A549 (cell line): ENCODE measurements around the gene ANKRD12. TPM values are rescaled to one million over a fixed set of nuclear protein-coding genes. Genes with fewer than 3 reads are reported as not detected.

Experiments used
- ATAC-seq, 2 experiments: fragments of 200-7000 bp in 1 of 2; fragments of >200 bp in 1 of 2; cut with Nextera tagmentation in 1 of 2; cut with Tn5 transposase in 1 of 2; 3 replicates each; pipeline versions ENCODE4 v1.8.0 to v1.9.1; 2018 to 2020; ENCODE audit warnings: mild to moderate bottlenecking in 1 of 2, moderate library complexity in 1 of 2
- CTCF ChIA-PET: fragments of 300-600 bp; sonication (Branson Sonifier 250); formaldehyde crosslinking; extraction: SDS; loops from one replicate; lab custom pipeline; 2021; ENCODE audit warnings: antibody characterized with exemption, inconsistent platforms; lab: Yijun Ruan, JAX
- POLR2A ChIA-PET: fragments of 350-600 bp; formaldehyde crosslinking; extraction: SDS; loops from one replicate; lab custom pipeline; 2021; ENCODE audit warnings: antibody characterized with exemption, inconsistent platforms; lab: Yijun Ruan, JAX
- DNase-seq, 2 experiments: peaks; one replicate each; pipeline versions ENCODE4 v3.0.0 to v3.0.0-alpha.2; 2011 to 2016; ENCODE audit warnings: low read depth in 1 of 2, low spot score in 1 of 2
- FAIRE-seq: peaks from 2 replicates; lab custom pipeline; 2011; peaks lifted over from hg19 to GRCh38; lab: Jason Lieb, UNC
- H3K27ac ChIP-seq, 2 experiments: fragments of >200 bp; sonication (Bioruptor Twin); formaldehyde crosslinking; 3 replicates each; pipeline ENCODE4 v1.5.1; 2016 to 2017
- H3K4me1 ChIP-seq: fragments of >200 bp; sonication (Bioruptor Twin); formaldehyde crosslinking; 3 replicates; pipeline ENCODE4 v1.6.1; 2016
- H3K4me2 ChIP-seq: fragments of >200 bp; sonication (Bioruptor Twin); formaldehyde crosslinking; 3 replicates; pipeline ENCODE4 v1.6.1; 2016
- H3K4me3 ChIP-seq: fragments of >200 bp; sonication (Bioruptor Twin); formaldehyde crosslinking; 3 replicates; pipeline ENCODE4 v1.5.1; 2016
- H3K9me3 ChIP-seq: fragments of >200 bp; sonication (Bioruptor Twin); formaldehyde crosslinking; 3 replicates; pipeline ENCODE4 v1.6.1; 2016
- BHLHE40 ChIP-seq: IDR thresholded peaks from 2 replicates; pipeline ENCODE4 v1.6.1; 2012; ENCODE audit warnings: low read depth, low read length, inconsistent platforms
- CBX8 ChIP-seq: fragments of 200-600 bp; sonication (generic); IDR thresholded peaks from 2 replicates; pipeline ENCODE4 v1.6.1; 2016
- CHD4 ChIP-seq: fragments of 200-600 bp; sonication (generic); IDR thresholded peaks from 2 replicates; pipeline ENCODE4 v1.6.1; 2016; ENCODE audit warnings: antibody characterized with exemption, mild to moderate bottlenecking, borderline replicate concordance
- EP300 ChIP-seq, 2 experiments: fragments of >200 bp; sonication (Bioruptor Twin); formaldehyde crosslinking; IDR thresholded peaks; 2 replicates in 1 of 2; 3 replicates in 1 of 2; pipeline ENCODE4 v1.6.1; 2016 to 2017
- ESRRA ChIP-seq: fragments of 150-350 bp; IDR thresholded peaks from 2 replicates; pipeline ENCODE4 v1.6.1; 2014; ENCODE audit warnings: mild to moderate bottlenecking, low read length, borderline replicate concordance
- HEYL ChIP-seq: fragments of 250-450 bp; sonication (Bioruptor Pico); IDR thresholded peaks from 2 replicates; pipeline ENCODE4 v1.8.0; 2021; ENCODE audit warnings: mild to moderate bottlenecking, moderate library complexity
- HOXB13 ChIP-seq: fragments of 250-450 bp; sonication (Bioruptor Pico); IDR thresholded peaks from 2 replicates; pipeline ENCODE4 v1.5.0; 2020; ENCODE audit warnings: low read depth, mild to moderate bottlenecking, moderate library complexity
- HOXB5 ChIP-seq: fragments of 250-450 bp; sonication (Bioruptor Pico); IDR thresholded peaks from 2 replicates; pipeline ENCODE4 v1.5.0; 2020; ENCODE audit warnings: mild to moderate bottlenecking, moderate library complexity
- KDM1A ChIP-seq: fragments of 200-600 bp; sonication (generic); IDR thresholded peaks from 2 replicates; pipeline ENCODE4 v1.6.1; 2016; ENCODE audit warnings: low read depth, mild to moderate bottlenecking
- KDM5A ChIP-seq: fragments of 200-600 bp; sonication (generic); IDR thresholded peaks from 2 replicates; pipeline ENCODE4 v1.6.1; 2016; ENCODE audit warnings: antibody characterized with exemption, mild to moderate bottlenecking
- MAFK ChIP-seq: fragments of 450-650 bp; IDR thresholded peaks from 2 replicates; pipeline ENCODE4 v1.6.1; 2014; ENCODE audit not compliant: partially characterized antibody
- NR3C1 ChIP-seq: fragments of >200 bp; sonication (Bioruptor Twin); formaldehyde crosslinking; IDR thresholded peaks from 3 replicates; pipeline ENCODE4 v1.6.1; 2017
- PHF8 ChIP-seq: fragments of 200-600 bp; sonication (generic); IDR thresholded peaks from 2 replicates; pipeline ENCODE4 v1.6.1; 2016; ENCODE audit warnings: low read depth, mild to moderate bottlenecking, antibody characterized with exemption, moderate library complexity, borderline replicate concordance
- RARB ChIP-seq: fragments of 250-450 bp; sonication (Bioruptor Pico); IDR thresholded peaks from 2 replicates; pipeline ENCODE4 v1.8.0; 2021; ENCODE audit warnings: mild to moderate bottlenecking, moderate library complexity
- RNF2 ChIP-seq: fragments of 200-600 bp; sonication (generic); IDR thresholded peaks from 2 replicates; pipeline ENCODE4 v1.6.1; 2016; ENCODE audit warnings: low read depth, mild to moderate bottlenecking, antibody characterized with exemption, moderate library complexity, borderline replicate concordance
- SREBF2 ChIP-seq: fragments of 450-650 bp; IDR thresholded peaks from 2 replicates; pipeline ENCODE4 v1.6.1; 2014; ENCODE audit warnings: mild to moderate bottlenecking, moderate library complexity
- ZNF302 ChIP-seq: fragments of 250-450 bp; sonication (Bioruptor Pico); IDR thresholded peaks from 2 replicates; pipeline ENCODE4 v1.9.0; 2021; ENCODE audit warnings: inconsistent platforms, mild to moderate bottlenecking, moderate library complexity
- WGBS: methylation state at CpG from one replicate; pipeline ENCODE4 v1.1.6; 2017; ENCODE audit errors: missing lambda C conversion rate; 5-methylcytosine and 5-hydroxymethylcytosine counted together
- polyA plus RNA-seq, 4 experiments: library from polyadenylated mRNA; depleted of rRNA in 3 of 4; stranded (reverse); fragments of >200 nt; fragmentation: RNase III in 1 of 4; extraction: RNeasy Plus Mini Kit Qiagen cat#74134 plus additional on column Dnase treatment in 1 of 4; gene quantifications; 2 replicates in 3 of 4; 3 replicates in 1 of 4; pipeline ENCODE4 v1.2.3, GENCODE V29; 2011 to 2017
- TF ChIP-seq, protein P1 (sequence below): fragments of 150-350 bp; IDR thresholded peaks from 2 replicates; pipeline ENCODE4 v1.6.1; 2014; ENCODE audit warnings: low read depth, mild to moderate bottlenecking, low read length
- TF ChIP-seq, protein P2 (sequence below): fragments of >200 bp; sonication (Bioruptor Twin); formaldehyde crosslinking; IDR thresholded peaks from 3 replicates; pipeline ENCODE4 v1.6.1; 2016
- TF ChIP-seq, protein P3 (sequence below): IDR thresholded peaks from 2 replicates; pipeline ENCODE4 v1.6.1; 2012; ENCODE audit warnings: low read depth, borderline replicate concordance

ANKRD12 gene
- polyA plus RNA-seq, 2 of the 4 experiments (the other 2 are of a cell fraction) = 2.7 to 7.3 TPM

DNA sequence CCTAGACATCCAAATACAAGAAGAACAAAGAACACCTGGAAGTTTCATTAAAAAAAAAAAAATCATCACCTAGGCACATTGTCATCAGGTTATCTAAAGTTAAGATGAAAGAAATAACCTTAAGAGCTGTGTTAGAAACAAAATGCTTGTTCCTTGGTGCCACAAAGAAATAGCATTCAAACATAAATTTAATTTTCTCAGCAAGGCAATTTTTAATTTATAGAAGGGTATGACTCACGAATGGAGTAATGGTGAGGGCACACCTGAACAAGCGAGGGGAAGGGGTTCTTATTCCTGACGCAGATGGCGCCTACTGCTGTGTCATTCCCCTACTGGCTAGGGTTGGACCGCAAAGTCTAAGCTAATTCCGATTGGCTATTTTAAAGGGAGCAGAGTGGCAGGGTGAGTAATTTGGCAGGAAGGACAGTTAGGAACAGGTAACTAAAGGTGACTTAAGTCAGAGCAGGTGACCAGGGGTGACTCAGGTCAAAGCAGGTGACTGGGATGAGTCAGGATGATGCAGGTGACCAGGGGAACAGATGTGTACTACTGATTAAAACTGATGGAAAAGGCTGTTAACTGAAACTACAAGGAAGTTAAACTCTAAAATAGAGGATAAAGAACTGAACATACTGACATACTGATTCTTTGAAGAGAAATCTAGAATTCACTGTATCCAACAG is 167.9 kb downstream of the ANKRD12 start:
- TF ChIP-seq, protein P1, sequence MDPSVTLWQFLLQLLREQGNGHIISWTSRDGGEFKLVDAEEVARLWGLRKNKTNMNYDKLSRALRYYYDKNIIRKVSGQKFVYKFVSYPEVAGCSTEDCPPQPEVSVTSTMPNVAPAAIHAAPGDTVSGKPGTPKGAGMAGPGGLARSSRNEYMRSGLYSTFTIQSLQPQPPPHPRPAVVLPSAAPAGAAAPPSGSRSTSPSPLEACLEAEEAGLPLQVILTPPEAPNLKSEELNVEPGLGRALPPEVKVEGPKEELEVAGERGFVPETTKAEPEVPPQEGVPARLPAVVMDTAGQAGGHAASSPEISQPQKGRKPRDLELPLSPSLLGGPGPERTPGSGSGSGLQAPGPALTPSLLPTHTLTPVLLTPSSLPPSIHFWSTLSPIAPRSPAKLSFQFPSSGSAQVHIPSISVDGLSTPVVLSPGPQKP = no peak
- no peak for TF ChIP-seq NR3C1
- TF ChIP-seq HOXB5 (CRISPR knock-in tag) = no peak
- no peak for TF ChIP-seq HOXB13
- no peak for TF ChIP-seq HEYL (CRISPR knock-in tag)
- TF ChIP-seq SREBF2 = no peak
- no peak for TF ChIP-seq MAFK
- TF ChIP-seq PHF8 = no peak
- TF ChIP-seq RNF2 = no peak
- no peak for TF ChIP-seq KDM1A
- TF ChIP-seq, protein P2, sequence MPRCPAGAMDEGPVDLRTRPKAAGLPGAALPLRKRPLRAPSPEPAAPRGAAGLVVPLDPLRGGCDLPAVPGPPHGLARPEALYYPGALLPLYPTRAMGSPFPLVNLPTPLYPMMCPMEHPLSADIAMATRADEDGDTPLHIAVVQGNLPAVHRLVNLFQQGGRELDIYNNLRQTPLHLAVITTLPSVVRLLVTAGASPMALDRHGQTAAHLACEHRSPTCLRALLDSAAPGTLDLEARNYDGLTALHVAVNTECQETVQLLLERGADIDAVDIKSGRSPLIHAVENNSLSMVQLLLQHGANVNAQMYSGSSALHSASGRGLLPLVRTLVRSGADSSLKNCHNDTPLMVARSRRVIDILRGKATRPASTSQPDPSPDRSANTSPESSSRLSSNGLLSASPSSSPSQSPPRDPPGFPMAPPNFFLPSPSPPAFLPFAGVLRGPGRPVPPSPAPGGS = no peak
- no peak for TF ChIP-seq CHD4
- no peak for TF ChIP-seq BHLHE40
- TF ChIP-seq ZNF302 (CRISPR knock-in tag) = no peak
- TF ChIP-seq EP300 (IDR thresholded peaks at IDR 0.05) = no peak
- no peak for TF ChIP-seq ESRRA
- TF ChIP-seq CBX8 = no peak
- TF ChIP-seq RARB = no peak
- Histone ChIP-seq H3K9me3 (peaks cover 6% of the 10 kb centered on the region; the same call in 1 of the 3 replicates), H3K4me2 (no peak overlapping the region), H3K27ac (no peak overlapping the region), H3K4me1 (no peaks in the 10 kb centered on the region), H3K4me3 (no peak overlapping the region)
- FAIRE-seq = no peak
- no peak for DNase-seq
- 66% methylated on average over 6 of the region's 6 CpGs for WGBS
- CTCF ChIA-PET = no interaction called here
- ATAC-seq = no peak
- POLR2A ChIA-PET = no interaction called here

DNA sequence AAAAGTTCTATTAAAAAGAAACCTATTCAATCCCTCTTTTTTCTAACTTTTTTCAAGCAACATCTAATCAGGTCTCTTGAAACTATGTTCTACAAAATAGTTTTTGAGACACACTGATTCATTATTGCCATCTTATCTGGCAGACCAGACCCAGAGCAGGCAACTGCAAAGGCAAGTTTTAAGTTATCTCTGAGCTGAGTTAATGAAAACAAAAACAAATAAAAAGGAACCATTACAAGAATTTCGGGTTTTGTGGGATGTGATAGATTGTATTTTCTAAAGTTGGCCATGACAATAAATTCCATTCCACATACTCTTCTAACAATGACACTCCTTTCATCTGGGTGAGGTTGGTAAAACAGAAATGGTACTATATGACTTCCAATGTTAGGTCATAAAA is 182.8 kb downstream of the ANKRD12 start:
- no peaks in the 10 kb centered on the region; the same call in 2 of the 3 replicates for H3K9me3 ChIP-seq
- ChIA-PET CTCF (no interaction called here), POLR2A (interaction anchor here (1.5 kb wide), 1 partner anchor 15 kb away, joined by 4 read pairs; the partner anchor contains the start of gene TWSG1)
- FAIRE-seq = no peak
- 7% methylated on average over 1 of the region's 1 CpG for WGBS
- H3K4me1 ChIP-seq = no peaks in the 10 kb centered on the region
- no peak overlapping the region for H3K27ac ChIP-seq
- no peak for ATAC-seq
- no peak overlapping the region for H3K4me3 ChIP-seq
- TF ChIP-seq, protein P1 = no peak
- TF ChIP-seq KDM5A = no peak
- TF ChIP-seq, protein P3, sequence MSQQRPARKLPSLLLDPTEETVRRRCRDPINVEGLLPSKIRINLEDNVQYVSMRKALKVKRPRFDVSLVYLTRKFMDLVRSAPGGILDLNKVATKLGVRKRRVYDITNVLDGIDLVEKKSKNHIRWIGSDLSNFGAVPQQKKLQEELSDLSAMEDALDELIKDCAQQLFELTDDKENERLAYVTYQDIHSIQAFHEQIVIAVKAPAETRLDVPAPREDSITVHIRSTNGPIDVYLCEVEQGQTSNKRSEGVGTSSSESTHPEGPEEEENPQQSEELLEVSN = no peak
- no peak for DNase-seq
- H3K4me2 ChIP-seq = no peak overlapping the region
